ENCODE data around the gene DNAH2.
A peak's percentile ranks its signal among the peaks of the same experiment; 100 is the strongest.

Gene DNAH2

DNA sequence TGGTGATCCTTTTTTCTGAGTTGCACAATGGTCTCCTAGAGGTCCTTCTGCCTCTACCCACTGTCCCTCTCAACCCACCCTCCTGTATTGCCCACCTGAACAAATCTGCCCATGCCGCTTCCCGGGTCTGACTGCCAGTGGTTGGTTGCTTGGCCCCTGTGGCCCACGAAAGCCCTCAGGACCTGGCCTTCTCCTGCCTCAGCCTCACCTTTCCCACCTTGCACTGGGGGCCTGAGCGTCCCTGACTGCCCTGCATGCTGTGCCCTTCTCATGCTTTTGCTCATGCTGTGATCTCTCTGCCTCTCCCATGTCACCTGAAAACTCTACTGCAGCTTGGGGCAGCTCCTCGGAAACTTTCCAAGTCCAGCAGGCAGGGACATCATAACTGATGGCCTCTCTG, 102.7 kb downstream of the DNAH2 start:
- no peak for DNase-seq (ENCODE audit: low read depth)

DNA sequence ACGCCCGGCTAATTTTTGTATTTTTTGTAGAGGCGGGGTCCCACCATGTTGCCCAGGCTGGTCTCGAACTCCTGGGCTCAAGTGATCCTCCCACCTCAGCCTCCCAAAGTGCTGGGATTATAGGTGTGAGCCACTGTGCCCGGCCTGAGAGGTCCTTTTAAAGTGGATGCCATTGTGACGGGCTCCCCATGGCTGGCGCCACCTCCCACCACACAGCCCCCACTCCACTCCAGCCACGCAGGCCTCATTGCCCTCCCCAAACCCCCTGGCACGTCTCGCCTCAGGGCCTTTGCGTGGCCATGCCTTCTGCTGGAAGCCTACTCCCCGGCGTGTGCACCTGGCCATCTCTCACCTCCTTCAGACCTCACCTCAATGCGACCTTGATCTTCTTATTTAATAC, 104.6 kb downstream of the DNAH2 start:
- DNase-seq (ENCODE audit: low read depth), result no peak

- no peak for DNase-seq (ENCODE audit: low read depth)
Observed at GRCh38 chr17:7823581-7824001, 106.0 kb downstream of the DNAH2 start.

DNA sequence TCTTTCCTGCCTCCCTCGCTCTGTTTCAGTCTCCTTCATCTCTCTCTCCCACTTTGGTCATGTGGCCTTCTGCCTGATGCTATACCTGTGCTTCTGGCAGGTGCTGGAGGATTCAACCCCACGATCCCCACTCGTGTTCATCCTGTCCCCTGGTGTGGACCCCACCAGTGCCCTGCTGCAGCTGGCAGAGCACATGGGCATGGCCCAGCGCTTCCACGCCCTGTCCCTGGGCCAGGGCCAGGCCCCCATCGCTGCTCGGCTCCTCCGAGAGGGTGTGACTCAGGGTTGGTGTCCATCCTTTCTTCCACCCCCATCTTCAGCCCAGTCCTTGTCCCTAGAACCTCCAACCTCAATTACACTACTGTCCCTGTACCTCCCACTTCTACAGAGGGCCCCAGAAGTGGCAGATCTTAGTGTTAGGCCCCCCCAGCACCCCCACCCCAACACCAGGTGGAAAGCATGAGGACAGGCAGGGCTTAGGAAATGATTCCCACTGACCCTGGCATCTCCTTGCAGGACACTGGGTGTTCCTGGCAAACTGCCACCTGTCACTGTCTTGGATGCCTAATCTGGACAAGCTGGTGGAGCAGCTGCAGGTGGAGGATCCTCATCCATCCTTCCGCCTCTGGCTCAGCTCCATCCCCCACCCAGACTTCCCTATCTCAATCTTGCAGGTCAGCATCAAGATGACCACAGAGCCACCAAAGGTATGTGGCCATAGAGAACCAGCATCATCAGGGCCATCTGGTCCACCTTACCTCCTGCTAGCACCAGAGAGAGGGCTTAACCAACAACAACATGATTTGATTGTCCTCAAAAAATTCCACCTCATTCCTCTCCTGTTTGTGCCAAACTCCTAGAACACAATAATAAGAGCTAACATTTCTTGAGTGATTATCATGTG, 106.7 kb downstream of the DNAH2 start:
- DNase-seq (ENCODE audit: low read depth), result no peak

- no peak for DNase-seq (ENCODE audit: low read depth)
Observed at GRCh38 chr17:7825206-7825990, 107.9 kb downstream of the DNAH2 start.

DNA sequence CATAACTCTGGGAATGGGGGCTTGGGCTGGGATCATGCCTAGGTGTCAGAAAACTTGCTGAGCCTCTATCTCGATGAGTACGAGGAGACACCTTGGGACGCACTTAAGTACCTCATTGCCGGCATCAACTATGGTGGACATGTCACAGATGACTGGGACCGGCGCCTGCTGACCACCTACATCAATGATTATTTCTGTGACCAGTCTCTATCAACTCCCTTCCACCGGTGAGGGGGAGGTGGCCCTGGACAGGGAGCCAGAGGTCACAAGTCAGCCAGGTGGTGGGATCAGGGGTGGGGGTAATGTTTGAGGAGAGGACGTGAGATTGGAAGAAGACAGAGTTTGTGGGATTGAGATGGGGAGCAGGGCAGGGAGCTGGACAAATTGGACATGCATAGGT, 113.1 kb downstream of the DNAH2 start:
- no peak for DNase-seq (ENCODE audit: low read depth)

DNA sequence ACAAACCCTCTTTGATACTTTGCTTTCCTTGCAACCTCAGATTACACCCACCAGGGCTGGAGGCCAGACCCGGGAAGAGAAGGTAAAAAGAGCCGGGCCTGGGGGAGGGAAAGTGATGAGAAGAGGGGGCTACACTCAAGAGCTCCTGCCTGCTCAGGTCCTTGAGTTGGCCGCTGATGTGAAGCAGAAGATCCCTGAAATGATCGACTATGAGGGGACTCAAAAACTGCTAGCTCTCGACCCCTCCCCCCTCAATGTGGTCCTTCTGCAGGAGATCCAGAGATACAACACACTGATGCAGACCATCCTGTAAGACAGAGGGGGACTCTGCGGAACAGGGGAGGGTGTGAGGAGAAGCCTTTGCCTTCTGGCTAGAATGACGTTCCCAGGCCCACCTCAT, 113.7 kb downstream of the DNAH2 start:
- DNase-seq (ENCODE audit: low read depth), result no peak

DNA sequence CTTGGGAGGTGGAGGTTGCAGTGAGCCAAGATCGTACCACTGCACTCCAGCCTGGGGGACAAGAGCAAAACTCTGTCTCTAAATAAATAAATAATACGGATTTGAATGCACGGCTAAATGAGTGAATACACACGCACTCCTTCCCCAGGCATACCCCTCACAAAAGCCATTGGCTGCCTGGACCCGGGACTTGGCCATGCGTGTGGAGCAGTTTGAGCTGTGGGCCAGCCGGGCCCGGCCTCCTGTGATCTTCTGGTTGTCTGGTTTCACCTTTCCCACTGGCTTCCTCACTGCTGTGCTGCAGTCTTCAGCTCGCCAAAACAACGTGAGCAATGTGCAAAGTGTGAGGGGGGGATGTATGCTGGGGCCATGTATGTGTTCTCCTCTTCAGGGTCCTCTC, 114.9 kb downstream of the DNAH2 start:
- DNase-seq (ENCODE audit: low read depth), result no peak

- no peak for DNase-seq (ENCODE audit: low read depth)
Observed at GRCh38 chr17:7833011-7833794, 115.7 kb downstream of the DNAH2 start.

GRCh38 chr17:7833795-7834541, 116.4 kb downstream of the DNAH2 start, which contains the start of gene KDM6B:
KDM6B (plus strand) TSS chr17:7834217; CDS start chr17:7845555, 11,338 bp downstream.
- peak; percentile 85 for DNase-seq (ENCODE audit: low read depth)

- DNase-seq (ENCODE audit: low read depth), result no peak
Observed at GRCh38 chr17:7834542-7834956, 117.0 kb downstream of the DNAH2 start.

DNA sequence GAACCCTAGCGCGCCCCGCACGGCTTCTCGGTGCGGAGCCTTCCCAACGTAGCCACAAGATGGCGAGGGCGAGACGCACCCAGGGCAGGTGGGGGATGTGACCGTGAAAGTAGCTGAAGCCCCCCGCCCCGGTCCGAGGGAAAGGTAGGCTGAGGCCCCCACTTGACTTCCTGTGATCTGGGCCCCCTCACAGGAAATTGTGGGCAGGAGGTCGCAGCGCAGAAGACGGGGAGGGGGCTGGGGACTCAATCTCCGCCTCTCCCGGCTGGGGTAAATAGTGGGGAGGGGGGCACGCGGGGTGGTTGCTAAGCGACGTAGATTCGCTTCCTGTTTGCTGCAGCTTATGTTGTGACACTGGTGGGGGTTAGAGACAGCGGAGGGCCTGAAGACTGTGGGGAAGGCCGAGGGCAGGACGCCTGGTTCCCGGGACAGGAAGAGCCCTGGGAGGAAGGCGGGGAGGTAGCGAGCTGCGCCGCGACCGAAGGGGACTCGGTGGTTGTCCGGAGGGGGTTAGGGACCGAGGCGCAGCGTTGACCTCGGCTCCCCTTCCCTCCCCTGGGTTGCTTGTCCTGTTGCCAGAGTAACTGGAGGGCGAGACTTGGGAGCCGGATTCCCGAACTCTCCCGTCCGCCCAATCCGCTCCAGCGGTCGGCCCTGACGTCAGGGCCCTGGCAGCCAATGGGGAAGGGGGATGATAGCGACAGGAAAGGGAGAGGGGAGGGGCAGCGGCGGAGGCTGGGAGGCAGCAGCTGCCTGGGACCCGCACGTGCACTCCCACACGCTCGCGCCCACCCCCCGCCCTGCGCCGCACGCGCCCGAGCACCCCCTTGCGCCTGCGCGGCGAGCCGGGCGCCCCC, 117.6 kb downstream of the DNAH2 start:
- peak; percentile 89 for DNase-seq (ENCODE audit: low read depth)

- DNase-seq (ENCODE audit: low read depth), result peak; percentile 46
Observed at GRCh38 chr17:7835814-7836595, 118.5 kb downstream of the DNAH2 start.

- peak; percentile 69 for DNase-seq (ENCODE audit: low read depth)
Observed at GRCh38 chr17:7836596-7837407, 119.3 kb downstream of the DNAH2 start.

DNA sequence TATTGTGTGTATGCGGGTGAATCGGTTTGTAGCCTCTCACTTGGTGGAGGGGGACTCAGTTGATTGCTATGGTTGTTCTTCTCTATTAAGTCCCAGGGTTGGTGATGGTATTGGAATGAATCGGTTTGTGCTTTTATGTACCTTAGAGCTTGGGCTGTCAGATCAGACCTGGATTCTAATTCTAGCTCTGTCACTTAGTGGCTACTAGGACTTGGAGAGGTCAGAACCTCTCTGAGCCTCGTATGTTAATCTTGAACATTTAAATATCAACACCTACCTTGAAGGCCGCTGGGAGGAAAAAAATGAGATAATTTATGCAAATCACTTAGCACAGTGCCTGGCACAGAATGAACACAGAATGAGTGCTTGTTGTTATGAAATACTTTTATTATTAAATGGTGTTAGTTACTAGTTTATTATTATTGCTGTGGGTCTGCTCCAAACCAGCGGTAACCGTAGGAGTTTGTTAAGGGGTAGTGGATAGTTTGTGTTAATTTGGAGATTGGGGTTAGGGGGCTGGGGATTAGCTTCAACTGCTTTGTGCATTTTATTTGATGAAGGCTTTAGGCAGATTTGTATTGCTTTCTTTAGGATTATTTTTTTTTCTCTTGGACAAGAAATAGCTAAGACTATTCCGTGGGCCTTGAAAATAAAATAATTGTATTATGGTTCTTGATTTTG, 120.0 kb downstream of the DNAH2 start:
- no peak for DNase-seq (ENCODE audit: low read depth)

GRCh38 chr17:7838090-7839075, 120.8 kb downstream of the DNAH2 start:
- no peak for DNase-seq (ENCODE audit: low read depth)
